ENCODE measurements around the gene NPL.

NPL gene

GRCh38 chr1:182786223-182786994, 3.2 kb upstream of the NPL start:
- Histone ChIP-seq H3K9ac (ENCODE audit: low read depth, low read length, poor library complexity, severe bottlenecking) (no peak overlapping the region), H3K4me1 (ENCODE audit: insufficient read depth, low read length, poor library complexity, severe bottlenecking) (peaks cover 32% of the 10 kb centered on the region), H3K9me3 (ENCODE audit: insufficient read depth, low read depth, low read length) (no peaks in the 10 kb centered on the region), H3K9me2 (replicated peaks; ENCODE audit: low read depth, low read length) (no peaks in the 10 kb centered on the region), H3K4me3 (ENCODE audit: low read length, poor library complexity, severe bottlenecking) (no peak overlapping the region), H3K79me2 (ENCODE audit: insufficient read depth, low read length) (peaks cover 2% of the 10 kb centered on the region; the same call in 1 of the 2 replicates), H3K4me2 (ENCODE audit: low read depth, low read length, poor library complexity, severe bottlenecking) (no peak overlapping the region), H2AFZ (ENCODE audit: low read length) (no peak overlapping the region), H3F3A (ENCODE audit: low read depth) (no peaks in the 10 kb centered on the region), H3K36me3 (ENCODE audit: insufficient read depth, low read length) (no peaks in the 10 kb centered on the region), H4K20me1 (ENCODE audit: insufficient read depth, low read length, poor library complexity, severe bottlenecking) (no peaks in the 10 kb centered on the region), H3K27me3 (ENCODE audit: insufficient read depth, low read length, poor library complexity, severe bottlenecking) (no peaks in the 10 kb centered on the region)
- TF ChIP-seq CTCF (conservative IDR thresholded peaks at IDR 0.05; ENCODE audit: low read length) (peak; percentile 80), EZH2phosphoT487 (IDR thresholded peaks at IDR 0.05; ENCODE audit: borderline replicate concordance) (no peak)

GRCh38 chr1:182786995-182787324, 2.6 kb upstream of the NPL start:
- Histone ChIP-seq H3K9me3 (ENCODE audit: insufficient read depth, low read depth, low read length) (no peaks in the 10 kb centered on the region), H3K36me3 (ENCODE audit: insufficient read depth, low read length) (no peaks in the 10 kb centered on the region), H3K4me1 (ENCODE audit: insufficient read depth, low read length, poor library complexity, severe bottlenecking) (peaks cover 28% of the 10 kb centered on the region), H3K4me3 (ENCODE audit: low read length, poor library complexity, severe bottlenecking) (no peak overlapping the region), H3K27me3 (ENCODE audit: insufficient read depth, low read length, poor library complexity, severe bottlenecking) (no peaks in the 10 kb centered on the region), H3K9ac (ENCODE audit: low read depth, low read length, poor library complexity, severe bottlenecking) (no peak overlapping the region), H4K20me1 (ENCODE audit: insufficient read depth, low read length, poor library complexity, severe bottlenecking) (no peaks in the 10 kb centered on the region), H3F3A (ENCODE audit: low read depth) (no peaks in the 10 kb centered on the region), H3K79me2 (ENCODE audit: insufficient read depth, low read length) (peaks cover 2% of the 10 kb centered on the region; the same call in 1 of the 2 replicates), H2AFZ (ENCODE audit: low read length) (no peak overlapping the region), H3K4me2 (ENCODE audit: low read depth, low read length, poor library complexity, severe bottlenecking) (no peak overlapping the region), H3K9me2 (replicated peaks; ENCODE audit: low read depth, low read length) (no peaks in the 10 kb centered on the region)
- peak; percentile 18; the same call in 1 of the 2 replicates for TF ChIP-seq CTCF (conservative IDR thresholded peaks at IDR 0.05; ENCODE audit: low read length)
- TF ChIP-seq EZH2phosphoT487 (IDR thresholded peaks at IDR 0.05; ENCODE audit: borderline replicate concordance), result no peak

- H2AFZ ChIP-seq (ENCODE audit: low read length), result no peak overlapping the region
- H3F3A ChIP-seq (ENCODE audit: low read depth), result no peaks in the 10 kb centered on the region
- H3K4me2 ChIP-seq (ENCODE audit: low read depth, low read length, poor library complexity, severe bottlenecking), result no peak overlapping the region
- no peaks in the 10 kb centered on the region for H3K27me3 ChIP-seq (ENCODE audit: insufficient read depth, low read length, poor library complexity, severe bottlenecking)
- no peaks in the 10 kb centered on the region for H4K20me1 ChIP-seq (ENCODE audit: insufficient read depth, low read length, poor library complexity, severe bottlenecking)
- H3K9me2 ChIP-seq (replicated peaks; ENCODE audit: low read depth, low read length), result no peaks in the 10 kb centered on the region
- H3K9ac ChIP-seq (ENCODE audit: low read depth, low read length, poor library complexity, severe bottlenecking), result no peak overlapping the region
- H3K9me3 ChIP-seq (ENCODE audit: insufficient read depth, low read depth, low read length), result no peaks in the 10 kb centered on the region
- H3K79me2 ChIP-seq (ENCODE audit: insufficient read depth, low read length), result peaks cover 2% of the 10 kb centered on the region; the same call in 1 of the 2 replicates
- H3K4me1 ChIP-seq (ENCODE audit: insufficient read depth, low read length, poor library complexity, severe bottlenecking), result peaks cover 27% of the 10 kb centered on the region
- H3K4me3 ChIP-seq (ENCODE audit: low read length, poor library complexity, severe bottlenecking), result no peak overlapping the region
- TF ChIP-seq CTCF (conservative IDR thresholded peaks at IDR 0.05; ENCODE audit: low read length) (no peak), EZH2phosphoT487 (IDR thresholded peaks at IDR 0.05; ENCODE audit: borderline replicate concordance) (no peak)
- H3K36me3 ChIP-seq (ENCODE audit: insufficient read depth, low read length), result no peaks in the 10 kb centered on the region
Measured at GRCh38 chr1:182791281-182792179, 2.0 kb downstream of the NPL start.
